K562 treated with DMSO at 1 percent for 24 hours (cell line): ENCODE data around the gene ANKRD66. TPM values are rescaled to one million over a fixed set of nuclear protein-coding genes. Genes with fewer than 3 reads are reported as not detected.

Experiments used
- total RNA-seq: library from RNA; unstranded; fragments of 300-600 nt; gene quantifications from 2 replicates; pipeline ENCODE4 v1.2.3, GENCODE V29; 2022; ENCODE audit warnings: low read depth; ENCODE audit not compliant: insufficient read depth

Gene ANKRD66
- total RNA-seq, result not detected in 2 replicates

GRCh38 chr6:46746696-46747095 is at the start of gene ANKRD66:
Gene ANKRD66, plus strand, starts transcription at chr6:46746933. Its CDS starts 5,016 bp downstream, at chr6:46751949.

GRCh38 chr6:46734867-46735719 is 11.6 kb upstream of the ANKRD66 start, which contains the start of gene PLA2G7:
Gene PLA2G7, minus strand, starts transcription at chr6:46735375. Its CDS starts 12,484 bp downstream, at chr6:46722891.

GRCh38 chr6:46793138-46793537 is 46.4 kb downstream of the ANKRD66 start, which contains the start of gene MEP1A:
Gene MEP1A, plus strand, starts transcription at chr6:46793389. Its CDS starts 10 bp downstream, at chr6:46793399.

Other genes with a start within 250 kb of the ANKRD66 start
- not detected in 2 replicates for gene CYP39A1, start 94.1 kb upstream of the ANKRD66 start, total RNA-seq
- gene SLC25A27, start 94.0 kb upstream of the ANKRD66 start, total RNA-seq, result not detected in 2 replicates
- gene TDRD6, start 59.0 kb upstream of the ANKRD66 start, total RNA-seq, result 0.34 and 0.52 TPM in 2 replicates
- not detected in 2 replicates for gene PLA2G7, start 11.6 kb upstream of the ANKRD66 start, total RNA-seq
- 0.08 TPM in 1 of 2 replicates, not detected in the other for gene MEP1A, start 46.5 kb downstream of the ANKRD66 start, total RNA-seq
- gene ADGRF5, start 175.0 kb downstream of the ANKRD66 start, total RNA-seq, result not detected in 2 replicates